ENCODE results near the gene C1QTNF1. TPM values are rescaled to one million over a fixed set of nuclear protein-coding genes. Genes with fewer than 3 reads are reported as not detected.

The C1QTNF1 gene
- total and polyA plus RNA-seq, 2 donors (not counting 3 experiments of a cell fraction or from before 2014, with no cell fraction given) = 2.5 to 4.0 TPM

GRCh38 chr17:79087428-79088143, 63.6 kb downstream of the C1QTNF1 start:
- H3K27me3 ChIP-seq (ENCODE audit: control insufficient read depth in 2 of 2, insufficient read depth in 2 of 2, low read length in 2 of 2) = no peaks in the 10 kb centered on the region
- H3K9ac ChIP-seq (replicated peaks; ENCODE audit: extremely low read depth, insufficient read depth, low read length) = no peak overlapping the region
- CTCF ChIA-PET = interaction anchor here (0.5 to 14.1 kb wide), 24 partner anchors 9 to 621 kb away, joined by 3 to 428 read pairs (median 4); partner anchors contain the start of gene ENGASE
- no peaks in the 10 kb centered on the region for H3K9me1 ChIP-seq (replicated peaks; ENCODE audit: control insufficient read depth, extremely low read depth, insufficient read depth, low read length)
- H3K36me3 ChIP-seq (ENCODE audit: control insufficient read depth in 2 of 2, extremely low read depth in 1 of 2, insufficient read depth in 2 of 2, low read length in 2 of 2) = peaks cover 0 to 3% of the 10 kb centered on the region in 2 experiments
- H3K4me3 ChIP-seq (replicated peaks in 1 of 3; ENCODE audit: insufficient read depth in 1 of 3, low read depth in 1 of 3, low read length in 3 of 3) = no peak overlapping the region
- intact Hi-C loops (cut with micrococcal nuclease) (loop anchor here (1.0 to 10.0 kb wide), 4 partner anchors 77 to 621 kb away; no protein-coding TSS in a partner anchor), dilution Hi-C loops (cut with MboI; ENCODE audit: extremely low pct_ligation_motif_present, low sequenced_read_pairs) (no loop called here)
- H3K4me2 ChIP-seq (ENCODE audit: insufficient read depth, low read length) = no peak overlapping the region
- H3K27ac ChIP-seq (ENCODE audit: insufficient read depth, low read depth, low read length) = no peak overlapping the region
- no TSS peak for BruUV-seq (replicated peaks)
- FAIRE-seq (peak; percentile 94), DNase-seq (ENCODE audit: low read depth, low spot score) (peak; percentile 51)
- no peak for TF ChIP-seq MAX (IDR thresholded peaks at IDR 0.05; ENCODE audit: insufficient read depth, insufficient read length)
- TF ChIP-seq MYC (IDR thresholded peaks at IDR 0.05; ENCODE audit: low read depth, low read length) = no peak
- no peak for TF ChIP-seq POLR2AphosphoS5 (IDR thresholded peaks at IDR 0.05; ENCODE audit: insufficient read depth, low read depth, low read length)
- no peak for TF ChIP-seq GATA2 (IDR thresholded peaks at IDR 0.05; ENCODE audit: insufficient read depth, insufficient read length, low read depth, low read length)
- no peak for TF ChIP-seq EZH2 (IDR thresholded peaks at IDR 0.05; ENCODE audit: borderline replicate concordance, low read depth, low read length, severe bottlenecking)
- TF ChIP-seq FOS (IDR thresholded peaks at IDR 0.05; ENCODE audit: borderline replicate concordance, insufficient read depth, low read length) = no peak
- peak; percentile 81 to 88 for TF ChIP-seq CTCF (IDR thresholded peaks at IDR 0.05; ENCODE audit: extremely low read depth in 1 of 2, insufficient read depth in 1 of 2, low read depth in 1 of 2, low read length in 2 of 2)
- no peak for TF ChIP-seq JUN (IDR thresholded peaks at IDR 0.05; ENCODE audit: borderline replicate concordance, insufficient read depth, insufficient read length, low read depth)
- H3K4me1 ChIP-seq (ENCODE audit: control insufficient read depth, extremely low read depth, insufficient read depth, low read length) = no peaks in the 10 kb centered on the region
- H3K79me2 ChIP-seq (ENCODE audit: control insufficient read depth, insufficient read depth, low read length) = no peaks in the 10 kb centered on the region
- no peaks in the 10 kb centered on the region for H3K9me3 ChIP-seq (replicated peaks; ENCODE audit: control insufficient read depth, insufficient read depth, low read length)
- H2AFZ ChIP-seq (ENCODE audit: low read depth, low read length) = no peak overlapping the region
- POLR2A ChIA-PET = interaction anchor here (1.1 kb wide), 1 partner anchor 306 kb away, joined by 4 read pairs; no protein-coding TSS in a partner anchor
- H4K20me1 ChIP-seq (replicated peaks; ENCODE audit: control insufficient read depth, extremely low read depth, insufficient read depth, low read length) = no peaks in the 10 kb centered on the region
